ENCODE measurements around the gene BSDC1.

DNA sequence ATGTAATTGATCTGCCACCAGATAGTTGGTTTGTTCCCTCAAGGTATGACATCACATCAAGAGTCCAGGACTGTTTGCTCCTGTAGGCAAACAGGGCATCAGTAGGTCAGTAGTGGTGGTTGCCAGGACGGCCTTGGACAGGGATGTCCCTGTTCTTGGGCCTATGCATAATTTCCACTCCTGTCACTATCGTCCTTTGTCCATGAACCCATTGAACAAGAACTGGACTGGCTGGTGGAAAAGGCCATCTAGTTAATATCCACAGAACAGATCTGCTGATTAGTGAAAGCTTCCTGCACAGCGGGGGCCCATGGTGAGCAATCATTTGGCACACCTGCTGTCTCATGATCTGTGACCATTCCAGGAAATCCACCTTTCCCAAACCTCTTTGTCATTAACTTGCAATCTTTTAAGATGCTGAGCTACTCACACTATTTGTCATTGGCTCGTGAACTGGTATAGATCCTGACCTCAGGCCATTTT is 12.4 kb upstream of the BSDC1 start:
- TF ChIP-seq, protein P1, sequence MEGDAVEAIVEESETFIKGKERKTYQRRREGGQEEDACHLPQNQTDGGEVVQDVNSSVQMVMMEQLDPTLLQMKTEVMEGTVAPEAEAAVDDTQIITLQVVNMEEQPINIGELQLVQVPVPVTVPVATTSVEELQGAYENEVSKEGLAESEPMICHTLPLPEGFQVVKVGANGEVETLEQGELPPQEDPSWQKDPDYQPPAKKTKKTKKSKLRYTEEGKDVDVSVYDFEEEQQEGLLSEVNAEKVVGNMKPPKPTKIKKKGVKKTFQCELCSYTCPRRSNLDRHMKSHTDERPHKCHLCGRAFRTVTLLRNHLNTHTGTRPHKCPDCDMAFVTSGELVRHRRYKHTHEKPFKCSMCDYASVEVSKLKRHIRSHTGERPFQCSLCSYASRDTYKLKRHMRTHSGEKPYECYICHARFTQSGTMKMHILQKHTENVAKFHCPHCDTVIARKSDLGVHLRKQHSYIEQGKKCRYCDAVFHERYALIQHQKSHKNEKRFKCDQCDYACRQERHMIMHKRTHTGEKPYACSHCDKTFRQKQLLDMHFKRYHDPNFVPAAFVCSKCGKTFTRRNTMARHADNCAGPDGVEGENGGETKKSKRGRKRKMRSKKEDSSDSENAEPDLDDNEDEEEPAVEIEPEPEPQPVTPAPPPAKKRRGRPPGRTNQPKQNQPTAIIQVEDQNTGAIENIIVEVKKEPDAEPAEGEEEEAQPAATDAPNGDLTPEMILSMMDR (IDR thresholded peaks at IDR 0.05) = no peak
- no peak for TF ChIP-seq POLR2A (IDR thresholded peaks at IDR 0.05)
